ENCODE measurements around the gene PDILT.

The PDILT gene

DNA sequence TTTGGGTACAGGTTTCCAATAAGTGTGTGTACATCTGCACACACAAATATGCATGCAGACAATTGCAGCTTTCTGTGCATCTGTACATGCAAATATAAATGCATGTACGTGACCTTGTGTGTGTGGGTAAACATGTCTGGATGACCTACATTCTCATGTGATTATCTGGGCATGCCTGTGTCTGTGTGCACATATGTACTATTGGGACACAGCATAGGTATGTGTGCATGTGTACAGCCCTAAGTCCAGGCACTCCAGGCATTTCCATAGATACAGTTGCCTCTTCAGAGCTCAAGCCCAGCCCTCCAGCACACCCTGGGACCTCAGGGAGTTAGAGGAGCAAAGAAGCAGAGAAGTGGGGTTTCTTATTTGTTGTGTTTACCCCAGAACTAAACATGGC, 70.1 kb downstream of the PDILT start:
- TF ChIP-seq POLR2AphosphoS5 (IDR thresholded peaks at IDR 0.05; ENCODE audit: low read depth) (no peak), SPI1 (IDR thresholded peaks at IDR 0.05; ENCODE audit: borderline replicate concordance, low read depth) (no peak), GABPA (IDR thresholded peaks at IDR 0.05; ENCODE audit: low read depth) (no peak)
- TF ChIP-seq, protein P1, sequence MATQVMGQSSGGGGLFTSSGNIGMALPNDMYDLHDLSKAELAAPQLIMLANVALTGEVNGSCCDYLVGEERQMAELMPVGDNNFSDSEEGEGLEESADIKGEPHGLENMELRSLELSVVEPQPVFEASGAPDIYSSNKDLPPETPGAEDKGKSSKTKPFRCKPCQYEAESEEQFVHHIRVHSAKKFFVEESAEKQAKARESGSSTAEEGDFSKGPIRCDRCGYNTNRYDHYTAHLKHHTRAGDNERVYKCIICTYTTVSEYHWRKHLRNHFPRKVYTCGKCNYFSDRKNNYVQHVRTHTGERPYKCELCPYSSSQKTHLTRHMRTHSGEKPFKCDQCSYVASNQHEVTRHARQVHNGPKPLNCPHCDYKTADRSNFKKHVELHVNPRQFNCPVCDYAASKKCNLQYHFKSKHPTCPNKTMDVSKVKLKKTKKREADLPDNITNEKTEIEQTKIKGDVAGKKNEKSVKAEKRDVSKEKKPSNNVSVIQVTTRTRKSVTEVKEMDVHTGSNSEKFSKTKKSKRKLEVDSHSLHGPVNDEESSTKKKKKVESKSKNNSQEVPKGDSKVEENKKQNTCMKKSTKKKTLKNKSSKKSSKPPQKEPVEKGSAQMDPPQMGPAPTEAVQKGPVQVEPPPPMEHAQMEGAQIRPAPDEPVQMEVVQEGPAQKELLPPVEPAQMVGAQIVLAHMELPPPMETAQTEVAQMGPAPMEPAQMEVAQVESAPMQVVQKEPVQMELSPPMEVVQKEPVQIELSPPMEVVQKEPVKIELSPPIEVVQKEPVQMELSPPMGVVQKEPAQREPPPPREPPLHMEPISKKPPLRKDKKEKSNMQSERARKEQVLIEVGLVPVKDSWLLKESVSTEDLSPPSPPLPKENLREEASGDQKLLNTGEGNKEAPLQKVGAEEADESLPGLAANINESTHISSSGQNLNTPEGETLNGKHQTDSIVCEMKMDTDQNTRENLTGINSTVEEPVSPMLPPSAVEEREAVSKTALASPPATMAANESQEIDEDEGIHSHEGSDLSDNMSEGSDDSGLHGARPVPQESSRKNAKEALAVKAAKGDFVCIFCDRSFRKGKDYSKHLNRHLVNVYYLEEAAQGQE (IDR thresholded peaks at IDR 0.05; ENCODE audit: insufficient replicate concordance, low read depth) = no peak
- TF ChIP-seq, protein P2, sequence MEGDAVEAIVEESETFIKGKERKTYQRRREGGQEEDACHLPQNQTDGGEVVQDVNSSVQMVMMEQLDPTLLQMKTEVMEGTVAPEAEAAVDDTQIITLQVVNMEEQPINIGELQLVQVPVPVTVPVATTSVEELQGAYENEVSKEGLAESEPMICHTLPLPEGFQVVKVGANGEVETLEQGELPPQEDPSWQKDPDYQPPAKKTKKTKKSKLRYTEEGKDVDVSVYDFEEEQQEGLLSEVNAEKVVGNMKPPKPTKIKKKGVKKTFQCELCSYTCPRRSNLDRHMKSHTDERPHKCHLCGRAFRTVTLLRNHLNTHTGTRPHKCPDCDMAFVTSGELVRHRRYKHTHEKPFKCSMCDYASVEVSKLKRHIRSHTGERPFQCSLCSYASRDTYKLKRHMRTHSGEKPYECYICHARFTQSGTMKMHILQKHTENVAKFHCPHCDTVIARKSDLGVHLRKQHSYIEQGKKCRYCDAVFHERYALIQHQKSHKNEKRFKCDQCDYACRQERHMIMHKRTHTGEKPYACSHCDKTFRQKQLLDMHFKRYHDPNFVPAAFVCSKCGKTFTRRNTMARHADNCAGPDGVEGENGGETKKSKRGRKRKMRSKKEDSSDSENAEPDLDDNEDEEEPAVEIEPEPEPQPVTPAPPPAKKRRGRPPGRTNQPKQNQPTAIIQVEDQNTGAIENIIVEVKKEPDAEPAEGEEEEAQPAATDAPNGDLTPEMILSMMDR (IDR thresholded peaks at IDR 0.05; ENCODE audit: insufficient read depth, low read length) = no peak
- Histone ChIP-seq H3K27ac (replicated peaks) (no peak overlapping the region), H3K27me3 (ENCODE audit: insufficient read depth, poor library complexity, severe bottlenecking) (no peaks in the 10 kb centered on the region), H3K4me3 (replicated peaks; ENCODE audit: insufficient read depth, low read length) (no peak overlapping the region)
- DNase-seq (ENCODE audit: low read depth in 1 of 2, low spot score in 1 of 2) = no peak

DNA sequence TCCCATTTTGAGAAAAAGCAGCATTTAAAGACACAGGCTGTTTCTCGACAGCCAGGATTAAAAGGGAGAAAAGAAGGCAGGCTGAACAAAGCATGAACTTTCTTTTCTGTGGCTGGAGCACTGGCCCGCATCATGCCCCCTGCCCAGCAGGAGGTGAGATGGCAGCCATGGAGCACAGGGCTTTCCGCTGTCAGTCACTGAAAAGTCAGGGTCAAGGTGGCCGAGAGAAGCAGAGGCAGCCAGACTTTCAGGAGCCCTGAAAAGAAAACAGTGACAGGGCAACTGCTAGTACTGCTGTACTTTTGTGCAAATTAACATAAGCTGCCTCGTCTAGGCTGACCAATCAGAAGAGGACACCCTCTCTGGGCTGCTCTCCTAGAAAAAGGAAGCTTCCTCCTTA, 71.4 kb downstream of the PDILT start:
- Histone ChIP-seq H3K27ac (replicated peaks) (no peak overlapping the region), H3K4me3 (replicated peaks; ENCODE audit: insufficient read depth, low read length) (no peak overlapping the region), H3K27me3 (ENCODE audit: insufficient read depth, poor library complexity, severe bottlenecking) (no peaks in the 10 kb centered on the region)
- no peak for DNase-seq (ENCODE audit: low read depth in 1 of 2, low spot score in 1 of 2)
- TF ChIP-seq, protein P1 (IDR thresholded peaks at IDR 0.05; ENCODE audit: insufficient replicate concordance, low read depth) = no peak
- TF ChIP-seq POLR2AphosphoS5 (IDR thresholded peaks at IDR 0.05; ENCODE audit: low read depth) = no peak
- TF ChIP-seq, protein P2 (IDR thresholded peaks at IDR 0.05; ENCODE audit: insufficient read depth, low read length) = no peak
- TF ChIP-seq SPI1 (IDR thresholded peaks at IDR 0.05; ENCODE audit: borderline replicate concordance, low read depth) = no peak
- TF ChIP-seq GABPA (IDR thresholded peaks at IDR 0.05; ENCODE audit: low read depth) = no peak

DNA sequence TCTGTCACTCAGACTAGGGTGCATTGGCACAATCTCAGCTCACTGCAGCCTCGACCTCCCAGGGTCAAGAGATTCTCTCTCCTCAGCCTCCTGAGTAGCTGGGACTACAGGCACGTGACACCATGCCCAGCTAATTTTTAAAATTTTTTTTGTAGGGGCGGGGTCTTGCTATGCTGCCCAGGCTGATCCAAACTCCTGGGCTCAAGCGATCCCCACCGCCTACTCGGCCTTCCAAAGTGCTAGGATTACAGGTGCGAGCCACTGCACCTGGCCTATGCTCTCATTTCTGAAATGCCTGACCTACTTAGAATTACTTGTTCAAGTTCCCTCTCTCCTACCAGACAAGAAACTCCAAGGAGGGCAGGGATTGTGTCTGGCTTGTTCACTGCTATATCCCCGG, 72.1 kb downstream of the PDILT start:
- TF ChIP-seq SPI1 (IDR thresholded peaks at IDR 0.05; ENCODE audit: borderline replicate concordance, low read depth) (no peak), POLR2AphosphoS5 (IDR thresholded peaks at IDR 0.05; ENCODE audit: low read depth) (no peak), GABPA (IDR thresholded peaks at IDR 0.05; ENCODE audit: low read depth) (no peak)
- TF ChIP-seq, protein P2 (IDR thresholded peaks at IDR 0.05; ENCODE audit: insufficient read depth, low read length) = no peak
- TF ChIP-seq, protein P1 (IDR thresholded peaks at IDR 0.05; ENCODE audit: insufficient replicate concordance, low read depth) = no peak
- no peak overlapping the region for H3K4me3 ChIP-seq (replicated peaks; ENCODE audit: insufficient read depth, low read length)
- H3K27ac ChIP-seq (replicated peaks) = no peak overlapping the region
- no peaks in the 10 kb centered on the region for H3K27me3 ChIP-seq (ENCODE audit: insufficient read depth, poor library complexity, severe bottlenecking)
- no peak for DNase-seq (ENCODE audit: low read depth in 1 of 2, low spot score in 1 of 2)

All from HL-60 (cell line).